Measurements from ENCODE around the gene TRMT112. TPM values are rescaled to one million over a fixed set of nuclear protein-coding genes. Genes with fewer than 3 reads are reported as not detected.

The TRMT112 gene
- total RNA-seq, 6 experiments from 2014 or later = 58.0 to 122 (median 85.3) TPM

GRCh38 chr11:64352995-64353714, 35.8 kb upstream of the TRMT112 start:
- Histone ChIP-seq H3K9me3 (no peaks in the 10 kb centered on the region), H3K27me3 (no peaks in the 10 kb centered on the region), H3K36me3 (no peaks in the 10 kb centered on the region), H3K4me1 (peaks cover 0 to 15% (median 0%) of the 10 kb centered on the region in 4 donors), H3K4me3 (no peak overlapping the region), H3K27ac (no peak overlapping the region)
- DNase-seq = peak in 1 of 3 donors; percentile 53
- no CpG with 5 or more reads among the region's 34 CpGs for WGBS (ENCODE audit: insufficient coverage, low coverage, low lambda C conversion rate, missing lambda C conversion rate)
- intact Hi-C loops (cut with DNase I) = no loop called here
- TF ChIP-seq POLR2A (IDR thresholded peaks at IDR 0.05) = no peak
- no peak for TF ChIP-seq CTCF (IDR thresholded peaks at IDR 0.05)
- ATAC-seq = no peak

GRCh38 chr11:64352099-64352994, 35.0 kb upstream of the TRMT112 start:
- ATAC-seq = no peak
- H3K27ac ChIP-seq = no peak overlapping the region
- H3K4me1 ChIP-seq = peaks cover 0 to 14% (median 0%) of the 10 kb centered on the region in 4 donors
- no peak for DNase-seq
- H3K4me3 ChIP-seq = no peak overlapping the region
- 87% methylated on average over 4 of the region's 33 CpGs for WGBS (ENCODE audit: insufficient coverage, low coverage, low lambda C conversion rate, missing lambda C conversion rate)
- H3K36me3 ChIP-seq = no peaks in the 10 kb centered on the region
- no peaks in the 10 kb centered on the region for H3K9me3 ChIP-seq
- TF ChIP-seq POLR2A (IDR thresholded peaks at IDR 0.05) (no peak), CTCF (IDR thresholded peaks at IDR 0.05) (no peak)
- intact Hi-C loops (cut with DNase I) = no loop called here
- no peaks in the 10 kb centered on the region for H3K27me3 ChIP-seq

- Histone ChIP-seq H3K36me3 (no peaks in the 10 kb centered on the region), H3K27ac (no peak overlapping the region), H3K9me3 (no peaks in the 10 kb centered on the region), H3K4me3 (no peak overlapping the region), H3K4me1 (peaks cover 0 to 14% (median 0%) of the 10 kb centered on the region in 4 donors), H3K27me3 (no peaks in the 10 kb centered on the region)
- TF ChIP-seq POLR2A (IDR thresholded peaks at IDR 0.05) (no peak), CTCF (IDR thresholded peaks at IDR 0.05) (no peak)
- intact Hi-C loops (cut with DNase I) = no loop called here
- DNase-seq (no peak), ATAC-seq (no peak)
- WGBS (ENCODE audit: insufficient coverage, low coverage, low lambda C conversion rate, missing lambda C conversion rate) = no CpG with 5 or more reads among the region's 18 CpGs
Observed at GRCh38 chr11:64351136-64351631, 33.8 kb upstream of the TRMT112 start.

- no peak for TF ChIP-seq POLR2A (IDR thresholded peaks at IDR 0.05)
- TF ChIP-seq CTCF (IDR thresholded peaks at IDR 0.05) = no peak
- Histone ChIP-seq H3K27ac (no peak overlapping the region), H3K27me3 (no peaks in the 10 kb centered on the region), H3K4me3 (no peak overlapping the region), H3K4me1 (peaks cover 0 to 7% (median 0%) of the 10 kb centered on the region in 4 donors), H3K9me3 (no peaks in the 10 kb centered on the region), H3K36me3 (no peaks in the 10 kb centered on the region)
- WGBS (ENCODE audit: insufficient coverage, low coverage, low lambda C conversion rate, missing lambda C conversion rate) = 95% methylated on average over 7 of the region's 11 CpGs
- intact Hi-C loops (cut with DNase I) = no loop called here
- no peak for ATAC-seq
- DNase-seq = no peak
Observed at GRCh38 chr11:64349404-64349803, 32.0 kb upstream of the TRMT112 start.

Data from right lobe of liver (tissue), 6 donors.